ENCODE measurements around the gene CYB5RL.

DNA sequence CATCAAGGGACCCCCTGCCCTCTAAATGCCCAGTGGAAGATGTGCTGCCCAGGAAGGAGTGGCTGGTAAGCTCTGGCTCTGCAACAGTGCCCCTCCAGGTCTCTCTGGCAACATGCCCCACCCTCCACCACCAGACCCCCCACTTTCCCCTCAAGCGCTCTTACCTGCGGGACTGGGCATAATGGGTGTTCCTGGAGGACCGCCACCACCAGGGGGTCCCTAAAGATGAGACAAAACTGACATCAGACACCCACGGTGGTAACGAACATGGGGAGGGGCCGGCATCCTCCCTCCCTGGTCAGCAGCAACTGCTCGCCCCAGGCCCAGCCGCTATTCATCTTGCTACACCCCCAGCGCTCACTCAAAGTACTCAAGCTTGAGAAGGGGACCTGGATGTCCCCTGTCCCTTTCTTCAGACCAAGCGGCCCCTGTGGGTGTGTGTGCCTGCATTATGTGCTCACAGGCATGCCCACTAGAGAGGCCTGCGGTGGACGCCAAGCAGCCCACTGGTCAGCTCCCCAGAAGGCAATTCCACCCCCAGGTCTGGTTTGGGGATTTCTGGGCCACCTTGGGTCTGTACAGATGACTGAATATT is 41.0 kb upstream of the CYB5RL start:
- TF ChIP-seq, protein P1, sequence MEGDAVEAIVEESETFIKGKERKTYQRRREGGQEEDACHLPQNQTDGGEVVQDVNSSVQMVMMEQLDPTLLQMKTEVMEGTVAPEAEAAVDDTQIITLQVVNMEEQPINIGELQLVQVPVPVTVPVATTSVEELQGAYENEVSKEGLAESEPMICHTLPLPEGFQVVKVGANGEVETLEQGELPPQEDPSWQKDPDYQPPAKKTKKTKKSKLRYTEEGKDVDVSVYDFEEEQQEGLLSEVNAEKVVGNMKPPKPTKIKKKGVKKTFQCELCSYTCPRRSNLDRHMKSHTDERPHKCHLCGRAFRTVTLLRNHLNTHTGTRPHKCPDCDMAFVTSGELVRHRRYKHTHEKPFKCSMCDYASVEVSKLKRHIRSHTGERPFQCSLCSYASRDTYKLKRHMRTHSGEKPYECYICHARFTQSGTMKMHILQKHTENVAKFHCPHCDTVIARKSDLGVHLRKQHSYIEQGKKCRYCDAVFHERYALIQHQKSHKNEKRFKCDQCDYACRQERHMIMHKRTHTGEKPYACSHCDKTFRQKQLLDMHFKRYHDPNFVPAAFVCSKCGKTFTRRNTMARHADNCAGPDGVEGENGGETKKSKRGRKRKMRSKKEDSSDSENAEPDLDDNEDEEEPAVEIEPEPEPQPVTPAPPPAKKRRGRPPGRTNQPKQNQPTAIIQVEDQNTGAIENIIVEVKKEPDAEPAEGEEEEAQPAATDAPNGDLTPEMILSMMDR (optimal IDR thresholded peaks at IDR 0.05 in 1 of 3, IDR thresholded peaks at IDR 0.05 in 1 of 3, conservative IDR thresholded peaks at IDR 0.05 in 1 of 3; ENCODE audit: extremely low read depth in 1 of 3, insufficient read depth in 2 of 3, low read length in 3 of 3), result no peak
- no peak for TF ChIP-seq EZH2 (IDR thresholded peaks at IDR 0.05; ENCODE audit: low read length)
